T-helper 22 cell (primary cell): ENCODE measurements around the gene BOD1.

Experiments used
- DNase-seq: peaks from one replicate; pipeline ENCODE4 v3.0.0-alpha.2; 2020; ENCODE audit warnings: low read depth

BOD1 gene

DNA sequence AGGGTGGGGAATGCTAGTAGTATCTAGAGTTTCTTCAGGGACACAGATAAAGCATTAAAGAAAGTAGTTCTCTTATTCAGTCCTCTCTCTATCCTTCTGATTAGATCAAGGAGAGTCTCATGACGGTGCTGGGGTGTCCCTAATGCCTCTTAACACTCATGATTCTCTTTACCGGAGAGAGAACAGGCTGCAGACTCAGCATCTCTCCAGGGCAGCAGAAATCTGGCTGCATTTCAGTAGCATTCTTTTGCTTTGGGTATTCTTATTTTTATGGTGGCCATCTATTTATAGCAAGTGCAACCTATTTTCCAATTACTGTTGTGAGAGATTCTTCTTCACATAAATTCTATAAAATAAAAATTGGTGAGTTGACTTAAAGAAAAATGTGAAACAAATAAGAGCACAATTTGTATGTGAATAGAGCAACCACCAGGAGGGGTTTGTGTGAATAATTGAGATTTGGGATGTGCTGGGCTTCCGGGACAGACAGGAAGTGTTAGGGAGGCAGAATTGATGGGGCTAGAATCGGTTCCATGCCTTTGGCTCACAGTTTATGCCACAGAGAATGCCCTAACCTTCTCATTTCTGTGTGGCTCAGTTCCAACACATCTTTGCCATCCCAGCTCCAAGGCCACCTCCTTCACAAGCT is 23.8 kb upstream of the BOD1 start:
- DNase-seq: no peak

GRCh38 chr5:173638126-173639040 is 21.9 kb upstream of the BOD1 start:
- DNase-seq: no peak

GRCh38 chr5:173637340-173637739 is 20.9 kb upstream of the BOD1 start:
- no peak for DNase-seq

DNA sequence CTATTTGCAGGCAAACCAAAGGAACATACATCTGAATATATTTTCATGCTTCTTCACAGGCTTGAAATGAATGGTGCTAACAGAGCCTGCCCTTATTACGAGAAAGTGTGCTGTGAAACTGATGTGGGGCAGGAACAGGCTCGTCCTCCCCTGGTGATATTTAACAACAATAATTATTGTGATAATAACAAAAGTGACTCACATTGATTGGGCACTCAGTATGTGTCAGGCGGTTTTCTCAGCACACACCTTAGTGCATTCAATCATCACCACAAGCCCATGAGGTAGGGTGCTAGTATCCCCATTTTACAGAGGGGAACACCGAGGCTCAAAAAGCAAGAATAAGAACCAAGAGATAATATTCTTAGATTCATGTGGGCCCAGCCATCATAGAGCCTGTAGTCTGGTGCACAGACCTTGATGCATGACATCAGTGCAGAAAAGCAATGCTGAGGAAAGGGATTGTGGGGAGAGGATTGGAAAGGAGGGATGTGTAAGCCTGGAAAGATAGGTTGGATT is 18.1 kb upstream of the BOD1 start:
- DNase-seq: no peak

DNA sequence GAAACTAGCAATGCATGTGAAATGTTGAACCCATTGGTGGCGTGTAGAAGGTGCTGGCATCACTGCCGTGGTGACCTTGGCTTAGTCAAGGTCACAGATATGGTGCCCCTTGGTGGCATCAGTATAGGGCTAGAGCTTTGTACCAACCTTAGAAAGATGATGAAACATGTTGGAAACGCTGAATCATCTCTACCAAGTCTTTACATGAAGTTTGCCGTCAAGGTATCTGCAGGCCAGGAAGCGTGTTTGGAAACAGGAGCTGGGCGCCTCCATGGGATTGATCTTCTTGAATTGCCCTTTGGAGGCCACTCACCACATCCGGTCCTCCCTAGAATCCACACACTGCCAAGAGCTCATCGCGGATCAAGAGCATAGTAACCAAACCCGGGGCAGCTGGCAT is 16.9 kb upstream of the BOD1 start:
- DNase-seq: no peak

DNA sequence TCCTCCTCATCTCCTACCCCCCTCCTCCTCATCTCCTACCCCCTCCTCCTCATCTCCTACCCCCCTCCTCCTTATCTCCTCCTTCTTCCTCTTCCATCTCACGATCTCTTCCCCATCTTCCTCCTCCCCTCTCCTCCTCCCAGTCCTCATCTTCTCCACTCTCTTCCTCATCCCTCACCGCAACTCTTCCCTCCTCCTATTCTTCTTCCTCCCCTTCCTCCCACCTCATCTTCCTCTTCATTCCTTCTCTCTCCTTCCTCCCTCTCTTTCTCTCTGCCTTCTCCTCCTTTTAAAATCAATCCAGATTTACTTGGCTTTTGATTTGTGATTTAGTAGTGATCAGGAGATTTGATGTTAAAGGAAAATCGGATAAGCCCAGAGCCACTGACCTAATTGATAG is 15.0 kb upstream of the BOD1 start:
- DNase-seq: no peak

DNA sequence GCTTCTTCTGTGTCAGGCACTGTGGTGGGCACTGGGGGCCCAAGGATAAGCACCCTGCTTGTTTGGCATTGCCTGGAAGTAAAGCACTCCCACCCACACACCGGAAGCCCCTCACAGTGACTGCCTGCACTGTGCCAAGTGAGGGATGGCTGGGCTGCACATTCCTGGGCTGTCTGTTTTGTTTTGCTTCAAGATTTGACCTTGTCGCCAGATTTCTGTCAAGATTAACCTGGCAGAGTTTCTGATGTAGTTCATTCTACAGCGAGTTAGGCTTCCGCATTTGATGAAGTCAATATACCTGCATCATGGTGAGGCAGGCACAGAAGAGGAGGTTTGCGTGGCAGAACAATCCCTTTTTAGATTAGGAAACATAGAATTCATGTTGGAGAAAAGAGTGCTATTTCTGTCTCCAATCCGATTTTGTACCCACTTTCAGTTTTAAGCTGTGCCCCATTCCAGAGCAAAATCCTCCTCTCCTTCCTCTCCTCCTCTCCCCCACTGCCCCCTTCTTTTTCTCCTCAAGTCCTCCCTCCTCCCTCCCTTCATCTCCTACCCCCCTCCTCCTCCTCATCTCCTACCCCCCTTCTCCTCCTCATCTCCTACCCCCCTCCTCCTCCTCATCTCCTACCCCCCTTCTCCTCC is 14.4 kb upstream of the BOD1 start:
- DNase-seq: no peak

DNA sequence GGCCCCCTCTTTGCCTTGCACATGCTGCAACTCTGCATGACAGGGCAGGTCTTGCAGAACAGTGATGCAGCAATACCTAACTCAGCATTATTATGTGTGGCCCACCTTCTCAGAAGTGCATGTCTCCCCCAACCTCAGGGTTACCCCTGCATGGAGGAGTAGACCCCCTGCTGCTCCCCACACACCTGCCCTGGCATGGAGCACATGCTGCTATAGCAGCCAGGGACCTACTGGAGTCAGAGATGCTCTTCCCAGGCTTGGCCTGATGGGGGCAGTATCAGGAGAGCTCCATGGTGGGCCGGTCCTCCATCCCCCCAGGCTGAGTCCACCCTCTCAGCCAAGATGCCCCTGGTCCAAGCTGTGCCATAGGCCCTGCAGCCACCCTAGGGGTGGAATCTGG is 13.2 kb upstream of the BOD1 start:
- no peak for DNase-seq

- DNase-seq: no peak
These were observed 12.1 kb upstream of the BOD1 start for GRCh38 chr5:173628501-173628900.

DNA sequence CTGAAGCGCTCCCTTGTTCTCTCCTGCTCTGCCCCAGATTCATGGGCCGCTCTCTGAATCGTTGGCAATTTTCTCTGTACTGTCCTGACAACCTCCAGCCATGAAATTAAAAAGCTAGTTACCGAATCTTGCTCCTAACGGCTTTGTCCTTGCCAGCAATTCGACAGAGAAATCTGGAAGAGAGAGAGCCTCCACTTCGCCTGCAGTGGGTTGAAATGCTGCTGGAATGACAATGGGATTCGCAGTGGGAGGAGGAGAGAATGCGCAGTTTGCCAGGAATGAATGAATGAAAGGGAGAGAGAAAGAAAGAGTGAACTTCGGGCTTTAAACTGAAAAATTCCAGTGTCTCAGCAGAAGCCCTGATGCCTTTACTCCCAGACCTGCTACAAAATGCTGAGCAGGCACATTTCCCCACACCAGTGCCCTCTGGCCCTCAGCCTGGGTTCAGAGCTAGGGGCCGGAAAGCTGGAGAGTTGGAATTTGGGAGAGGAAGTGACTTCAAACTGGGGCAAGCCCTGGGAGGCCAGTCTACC is 11.5 kb upstream of the BOD1 start:
- DNase-seq: no peak

DNA sequence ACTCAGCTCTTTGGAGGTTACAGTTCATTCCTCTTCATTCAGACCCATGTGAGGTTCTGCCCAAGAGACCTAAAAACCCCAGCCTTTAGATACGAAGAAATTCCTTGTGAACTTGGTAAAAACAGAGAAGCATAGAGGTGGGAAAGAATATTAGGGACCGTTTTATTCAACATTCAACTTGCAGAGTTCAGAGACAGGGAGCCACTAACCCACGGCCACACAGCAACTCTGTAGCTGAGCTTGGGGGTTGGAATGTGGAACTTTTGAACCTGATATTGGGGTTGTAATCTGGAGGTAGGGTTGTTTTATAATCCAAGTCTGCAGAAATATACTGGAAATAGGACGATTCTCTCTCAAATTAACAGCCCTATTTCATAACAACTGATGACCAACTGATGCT is 10.8 kb upstream of the BOD1 start:
- no peak for DNase-seq

DNA sequence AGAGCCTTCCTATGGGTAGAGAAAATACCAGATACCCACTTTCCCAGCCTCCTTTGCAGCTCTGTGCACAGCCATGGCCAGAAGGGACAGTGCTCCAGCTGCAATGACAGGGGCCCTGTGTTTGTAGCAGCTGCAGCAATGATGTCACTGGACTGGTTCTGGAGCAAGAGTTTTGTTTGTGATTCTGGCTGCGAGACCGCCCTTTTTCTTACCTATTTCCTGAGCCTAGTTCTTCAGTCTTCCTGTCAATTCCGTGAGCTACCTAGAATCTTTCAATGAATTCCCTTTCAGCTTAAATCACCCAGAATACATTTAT is 10.0 kb upstream of the BOD1 start:
- DNase-seq: no peak

DNA sequence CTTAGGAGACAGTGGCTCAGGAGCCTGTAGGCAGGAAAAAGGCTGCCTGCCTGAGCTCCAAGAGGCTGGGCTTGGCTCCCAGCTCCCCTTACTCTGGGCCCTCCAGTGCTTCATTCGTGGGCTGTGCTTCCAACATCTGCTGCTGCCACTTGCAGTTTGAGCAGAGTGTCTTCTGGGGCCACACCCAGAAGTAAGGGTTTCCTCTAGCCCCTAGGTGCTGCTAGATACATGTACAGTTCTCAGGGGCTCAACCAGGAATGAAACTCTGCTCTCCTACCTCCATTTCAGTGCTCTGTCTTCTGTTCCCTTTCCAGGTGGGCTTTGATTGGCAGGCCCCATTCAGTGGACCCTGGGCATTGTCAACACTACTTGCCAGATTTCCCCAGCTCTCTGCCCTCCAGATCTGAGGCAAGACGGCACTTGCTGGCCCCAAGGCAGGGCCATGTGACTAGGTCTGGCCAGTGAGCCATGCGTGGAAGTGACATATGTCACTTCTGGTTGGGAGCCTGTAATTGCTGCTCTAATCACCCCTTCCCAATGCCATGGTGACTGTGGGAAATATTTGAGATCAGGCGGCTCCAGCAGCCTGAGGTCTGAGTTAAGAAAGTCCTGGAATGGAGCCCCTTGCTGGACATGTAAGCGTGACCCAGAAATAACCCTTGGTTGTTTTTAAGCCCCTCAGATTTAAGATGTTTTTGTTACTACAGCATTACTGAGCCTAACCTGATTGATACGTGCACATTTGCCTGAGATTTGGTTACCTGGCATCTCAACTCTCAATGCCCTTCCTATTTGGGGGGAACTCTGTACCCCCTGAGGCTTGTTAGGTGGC is 9.4 kb upstream of the BOD1 start:
- no peak for DNase-seq

DNA sequence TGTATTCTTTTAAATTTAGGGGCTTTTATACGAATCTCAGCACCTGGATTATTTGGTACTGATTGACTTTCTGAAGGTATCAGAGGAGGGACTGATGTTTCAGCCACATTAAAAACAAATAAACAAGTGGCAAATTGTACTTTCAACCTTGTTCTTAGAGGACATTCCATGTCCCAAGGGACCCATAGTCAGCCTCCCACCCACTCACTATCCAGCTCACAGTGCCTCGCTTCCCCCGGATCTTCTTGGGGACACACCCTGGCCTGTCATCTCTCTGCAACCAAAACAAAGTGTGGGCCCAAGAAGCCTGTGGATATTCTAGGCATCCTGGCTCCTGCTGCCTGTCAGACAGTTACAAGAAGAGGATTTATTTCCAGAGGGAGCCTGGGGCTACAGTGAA is 8.8 kb upstream of the BOD1 start:
- no peak for DNase-seq

- DNase-seq: no peak
These were observed 7.8 kb upstream of the BOD1 start for GRCh38 chr5:173624282-173624681.

DNA sequence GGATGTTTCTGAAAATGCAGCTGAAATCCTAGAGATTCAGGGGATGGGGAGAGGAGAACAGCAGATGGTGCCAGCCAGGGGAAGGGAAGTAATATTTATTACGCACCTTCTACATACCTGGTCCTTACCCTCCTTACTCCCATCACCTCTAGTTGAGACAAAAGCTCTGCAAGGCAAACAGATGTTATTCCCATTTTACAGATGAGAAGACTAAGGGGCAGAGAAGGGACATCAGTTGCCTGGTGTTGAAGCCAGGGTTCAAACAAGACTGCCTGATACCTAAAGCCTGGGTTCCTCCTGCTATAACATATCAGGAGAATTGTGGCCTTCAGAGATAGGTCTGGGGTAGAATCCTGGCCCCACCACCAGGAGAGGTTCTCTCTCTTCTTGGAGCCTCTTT is 7.3 kb upstream of the BOD1 start:
- DNase-seq: no peak

- no peak for DNase-seq
These were observed 6.9 kb upstream of the BOD1 start for GRCh38 chr5:173623296-173623771.

DNA sequence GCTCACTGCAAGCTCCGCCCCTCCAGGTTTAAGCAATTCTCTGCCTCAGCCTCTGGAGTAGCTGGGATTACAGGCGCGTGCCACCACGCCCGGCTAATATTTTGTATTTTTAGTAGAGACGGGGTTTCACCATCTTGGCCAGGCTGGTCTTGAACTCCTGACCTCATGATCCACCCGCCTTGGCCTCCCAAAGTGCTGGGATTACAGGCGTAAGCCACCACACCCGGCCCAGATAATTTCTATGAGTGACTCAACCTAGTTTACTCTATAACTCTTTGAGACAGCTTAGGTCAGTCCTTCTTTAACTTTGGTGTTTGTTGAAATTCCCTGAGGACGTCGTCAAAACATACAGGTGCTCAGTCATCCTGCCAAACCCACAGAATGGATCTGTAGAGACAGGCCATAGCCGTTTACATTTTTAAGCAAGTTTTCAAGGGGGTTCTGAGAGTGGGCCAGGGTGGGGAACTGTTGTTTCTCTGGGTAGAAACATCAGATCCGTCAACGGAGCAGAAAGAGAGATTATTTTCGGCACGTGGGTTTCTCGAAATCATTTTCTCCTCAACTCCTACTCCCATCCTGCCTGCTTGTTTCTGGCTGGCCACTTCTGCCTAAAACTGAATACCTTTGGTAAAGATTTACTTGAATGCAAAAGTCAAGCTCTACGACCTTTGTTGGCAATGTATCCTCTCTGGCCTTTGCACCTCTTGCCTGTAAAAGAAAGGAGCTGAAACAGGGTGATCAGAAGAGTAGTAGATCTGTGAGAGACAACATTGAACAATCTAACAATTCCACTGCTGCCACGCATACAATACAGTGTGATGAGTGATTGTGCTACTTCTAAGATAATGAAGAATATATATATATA is 6.0 kb upstream of the BOD1 start:
- DNase-seq: no peak

DNA sequence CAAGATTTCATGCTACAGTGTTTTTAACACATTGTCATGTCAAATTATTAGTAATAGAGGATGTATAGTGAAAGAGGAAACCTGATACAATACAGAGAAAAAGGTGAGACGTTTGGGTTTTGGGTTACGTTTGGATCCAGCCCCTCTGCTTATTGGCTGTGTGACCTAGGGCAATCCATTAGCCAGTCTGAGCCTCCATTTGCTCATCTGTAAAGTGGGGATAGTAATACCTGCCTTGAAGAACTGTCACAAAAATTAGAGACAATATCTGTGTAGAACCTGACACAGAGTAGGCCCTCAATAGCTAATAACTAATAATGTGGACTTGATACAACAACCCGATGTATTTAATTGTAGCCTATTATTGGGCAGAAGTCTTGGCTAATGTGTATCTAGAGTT is 4.3 kb upstream of the BOD1 start:
- no peak for DNase-seq

GRCh38 chr5:173618927-173619519 is 2.6 kb upstream of the BOD1 start:
- peak; percentile 1 for DNase-seq
